Measurements from ENCODE around the gene MEAF6. TPM values are rescaled to one million over a fixed set of nuclear protein-coding genes. Genes with fewer than 3 reads are reported as not detected.
"Not testable (repeated sequence)": the region's sequence is repeated elsewhere in the genome, so short reads cannot be mapped to it uniquely, and the experiment has no call there.

Gene MEAF6
- total and polyA plus RNA-seq, 4 experiments from 2014 or later, result 97.9 to 221 (median 115) TPM

DNA sequence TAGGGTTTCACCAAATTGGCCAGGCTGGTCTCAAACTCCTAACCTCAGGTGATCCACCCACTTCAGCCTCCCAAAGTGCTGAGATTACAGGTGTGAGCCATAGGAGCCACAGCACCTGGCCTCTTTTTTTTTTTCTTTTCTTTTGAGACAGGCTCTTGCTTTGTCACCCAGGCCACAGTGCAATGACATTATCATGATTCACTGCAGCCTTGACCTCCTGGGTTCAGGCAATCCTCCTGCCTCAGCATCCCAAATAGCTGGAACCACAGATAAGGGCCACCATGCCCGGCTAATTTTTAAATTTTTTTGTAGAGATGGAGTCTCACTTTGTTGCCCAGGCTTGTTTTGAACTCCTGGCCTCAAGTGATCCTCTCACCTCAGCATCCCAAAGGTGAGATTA, 15.3 kb upstream of the MEAF6 start:
- CTCF ChIA-PET (ENCODE audit: partially characterized antibody); DNase-seq; H3K36me3 Mint-ChIP-seq: not testable (repeated sequence)

DNA sequence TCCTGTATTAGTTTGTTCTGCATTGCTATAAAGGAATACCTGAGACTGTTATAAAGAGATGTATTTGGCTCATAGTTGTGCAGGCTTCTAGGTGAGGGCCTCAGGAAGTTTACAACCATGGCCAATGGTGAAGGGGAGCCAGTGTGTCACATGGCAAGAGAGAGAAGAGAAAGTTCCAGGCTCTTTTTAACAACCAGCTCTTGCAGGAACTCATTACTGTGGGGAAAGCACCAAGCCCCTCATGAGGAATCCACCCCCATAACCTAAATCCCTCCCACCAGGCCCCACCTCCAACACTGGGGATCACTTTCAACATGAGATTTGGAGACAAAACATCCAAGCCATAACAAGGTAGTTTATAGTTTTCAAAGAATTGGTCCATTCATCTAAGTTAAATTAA, 5.0 kb upstream of the MEAF6 start:
- Mint-ChIP-seq H3K36me3 (peaks cover 0 to 9% of the 10 kb centered on the region in 2 donors), H3K4me3 (peak overlapping the region; percentile 77 to 94 (median 90)), H3K4me1 (peaks cover 12 to 25% (median 19%) of the 10 kb centered on the region in 4 donors), H3K27ac (peak overlapping the region in 5 of 7 donors; percentile 9 to 94 (median 74)), H3K27me3 (no peaks in the 10 kb centered on the region), H3K9me3 (peaks cover 0 to 1% (median 0%) of the 10 kb centered on the region in 8 donors)
- Histone ChIP-seq H3K36me3 (ENCODE audit: insufficient read depth, low read length) (no peaks in the 10 kb centered on the region), H3K4me1 (ENCODE audit: insufficient read depth, low read length) (peaks cover 8% of the 10 kb centered on the region), H3K4me3 (ENCODE audit: low read length in 2 of 2) (peak overlapping the region in 1 of 2 donors; percentile 38), H3K9me3 (ENCODE audit: control insufficient read depth in 1 of 2, low read length in 2 of 2) (no peaks in the 10 kb centered on the region), H3K27ac (ENCODE audit: low read depth, low read length) (no peak overlapping the region), H3K27me3 (ENCODE audit: insufficient read depth, low read length) (no peaks in the 10 kb centered on the region)
- ChIA-PET POLR2A (ENCODE audit: partially characterized antibody) (interaction anchor here (1.2 kb wide), 1 partner anchor 34 kb away, joined by 3 read pairs; the partner anchor contains the start of gene SNIP1), CTCF (ENCODE audit: partially characterized antibody) (no interaction called here)
- DNase-seq, result no peak
- intact Hi-C loops (cut with micrococcal nuclease), result no loop called here

More for the DNA sequence above, 15.3 kb upstream of the MEAF6 start:
- H3K4me1 Mint-ChIP-seq; H3K9me3 Mint-ChIP-seq; POLR2A ChIA-PET (ENCODE audit: partially characterized antibody); H3K9me3 ChIP-seq (ENCODE audit: control insufficient read depth in 1 of 2, low read length in 2 of 2); H3K27ac Mint-ChIP-seq; H3K4me3 ChIP-seq (ENCODE audit: low read length in 2 of 2); H3K4me1 ChIP-seq (ENCODE audit: insufficient read depth, low read length); H3K27me3 Mint-ChIP-seq; H3K4me3 Mint-ChIP-seq; H3K36me3 ChIP-seq (ENCODE audit: insufficient read depth, low read length); H3K27ac ChIP-seq (ENCODE audit: low read depth, low read length); H3K27me3 ChIP-seq (ENCODE audit: insufficient read depth, low read length); intact Hi-C loops (cut with micrococcal nuclease): not testable (repeated sequence)

DNA sequence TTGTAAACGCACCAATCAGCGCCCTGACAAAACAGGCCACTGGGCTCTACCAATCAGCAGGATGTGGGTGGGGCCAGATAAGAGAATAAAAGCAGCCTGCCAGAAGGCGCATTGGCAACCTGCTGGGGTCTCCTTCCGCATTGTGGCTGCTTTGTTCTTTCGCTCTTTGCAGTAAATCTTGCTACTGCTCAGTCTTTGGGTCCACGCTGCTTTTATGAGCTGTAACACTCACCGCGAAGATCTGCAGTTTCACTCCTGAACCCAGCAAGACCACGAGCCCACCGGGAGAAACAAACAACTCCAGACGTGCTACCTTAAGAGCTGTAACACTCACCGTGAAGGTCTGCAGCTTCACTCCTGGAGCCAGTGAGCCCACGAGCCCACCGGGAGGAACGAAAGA, 4.4 kb upstream of the MEAF6 start:
- intact Hi-C loops (cut with micrococcal nuclease); H3K4me1 ChIP-seq (ENCODE audit: insufficient read depth, low read length); H3K27me3 Mint-ChIP-seq; H3K27me3 ChIP-seq (ENCODE audit: insufficient read depth, low read length); H3K27ac ChIP-seq (ENCODE audit: low read depth, low read length); H3K9me3 Mint-ChIP-seq; H3K36me3 ChIP-seq (ENCODE audit: insufficient read depth, low read length); H3K9me3 ChIP-seq (ENCODE audit: control insufficient read depth in 1 of 2, low read length in 2 of 2): not testable (repeated sequence)
- ChIA-PET POLR2A (ENCODE audit: partially characterized antibody) (interaction anchor here (1.2 kb wide), 1 partner anchor 35 kb away, joined by 3 read pairs; the partner anchor contains the start of gene SNIP1), CTCF (ENCODE audit: partially characterized antibody) (interaction anchor here (1.6 kb wide), 1 partner anchor 31 kb away, joined by 3 read pairs; no protein-coding TSS in a partner anchor)
- H3K4me3 ChIP-seq (ENCODE audit: low read length in 2 of 2), result peak overlapping the region in 1 of 2 donors; percentile 38
- Mint-ChIP-seq H3K4me1 (peaks cover 12 to 28% (median 20%) of the 10 kb centered on the region in 4 donors), H3K4me3 (peak overlapping the region; percentile 77 to 94 (median 90)), H3K36me3 (peaks cover 0 to 11% of the 10 kb centered on the region in 2 donors), H3K27ac (peak overlapping the region; percentile 62 to 94 (median 80))
- peak; percentile 24 to 67 (median 50) for DNase-seq

DNA sequence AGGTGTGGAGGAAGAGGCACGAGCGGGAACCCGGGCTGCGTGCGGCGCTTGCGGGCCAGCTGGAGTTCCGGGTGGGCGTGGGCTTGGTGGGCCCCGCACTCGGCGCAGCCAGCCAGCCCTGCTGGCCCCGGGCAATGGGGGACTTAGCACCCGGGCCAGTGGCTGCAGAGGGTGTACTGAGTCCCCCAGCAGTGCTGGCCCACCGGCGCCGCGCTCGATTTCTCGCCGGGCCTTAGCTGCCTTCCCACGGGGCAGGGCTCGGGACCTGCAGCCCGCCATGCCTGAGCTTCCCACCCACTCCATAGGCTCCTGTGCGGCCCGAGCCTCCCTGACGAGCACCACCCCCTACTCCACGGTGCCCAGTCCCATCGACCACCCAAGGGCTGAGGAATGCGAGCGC, 3.7 kb upstream of the MEAF6 start:
- H3K4me1 Mint-ChIP-seq, result peaks cover 17 to 35% (median 26%) of the 10 kb centered on the region in 4 donors
- H3K36me3 ChIP-seq (ENCODE audit: insufficient read depth, low read length); H3K27me3 ChIP-seq (ENCODE audit: insufficient read depth, low read length); H3K27ac Mint-ChIP-seq; H3K27me3 Mint-ChIP-seq; H3K4me3 ChIP-seq (ENCODE audit: low read length in 2 of 2); DNase-seq; intact Hi-C loops (cut with micrococcal nuclease); H3K4me3 Mint-ChIP-seq; H3K9me3 Mint-ChIP-seq; H3K9me3 ChIP-seq (ENCODE audit: control insufficient read depth in 1 of 2, low read length in 2 of 2); H3K27ac ChIP-seq (ENCODE audit: low read depth, low read length): not testable (repeated sequence)
- CTCF ChIA-PET (ENCODE audit: partially characterized antibody), result interaction anchor here (1.6 kb wide), 1 partner anchor 30 kb away, joined by 3 read pairs; no protein-coding TSS in a partner anchor
- POLR2A ChIA-PET (ENCODE audit: partially characterized antibody), result interaction anchor here (1.2 kb wide), 1 partner anchor 36 kb away, joined by 3 read pairs; the partner anchor contains the start of gene SNIP1
- peaks cover 15% of the 10 kb centered on the region for H3K4me1 ChIP-seq (ENCODE audit: insufficient read depth, low read length)
- H3K36me3 Mint-ChIP-seq, result peaks cover 0 to 18% of the 10 kb centered on the region in 2 donors

DNA sequence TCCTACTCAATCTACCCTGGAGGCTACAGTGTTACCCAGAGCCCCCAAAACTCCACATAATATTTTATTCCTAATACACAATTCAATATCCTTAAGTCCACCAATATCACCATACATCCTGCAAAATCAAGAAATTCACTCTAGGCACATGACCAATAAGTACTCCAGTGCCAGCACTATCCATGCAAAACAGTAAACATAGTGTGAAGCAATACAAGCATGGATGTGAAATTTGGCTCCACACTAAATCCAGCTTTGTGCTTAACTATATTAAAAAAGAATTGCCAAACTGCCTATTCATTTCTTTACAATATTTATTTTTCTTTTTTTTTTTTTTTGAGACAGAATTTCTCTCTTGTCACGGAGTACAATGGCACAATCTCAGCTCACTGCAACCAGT, 3.0 kb upstream of the MEAF6 start:
- H3K27ac ChIP-seq (ENCODE audit: low read depth, low read length), result no peak overlapping the region
- ChIA-PET POLR2A (ENCODE audit: partially characterized antibody) (no interaction called here), CTCF (ENCODE audit: partially characterized antibody) (interaction anchor here (0.6 to 1.6 kb wide), 2 partner anchors 30 to 66 kb away, joined by 3 read pairs; no protein-coding TSS in a partner anchor)
- no peaks in the 10 kb centered on the region for H3K9me3 ChIP-seq (ENCODE audit: control insufficient read depth in 1 of 2, low read length in 2 of 2)
- H3K4me3 Mint-ChIP-seq, result peak overlapping the region in 2 of 8 donors; percentile 63 to 70
- peaks cover 22% of the 10 kb centered on the region for H3K4me1 ChIP-seq (ENCODE audit: insufficient read depth, low read length)
- H3K4me1 Mint-ChIP-seq, result peaks cover 20 to 39% (median 31%) of the 10 kb centered on the region in 4 donors
- no peaks in the 10 kb centered on the region for H3K36me3 ChIP-seq (ENCODE audit: insufficient read depth, low read length)
- intact Hi-C loops (cut with micrococcal nuclease), result no loop called here
- no peak overlapping the region for H3K4me3 ChIP-seq (ENCODE audit: low read length in 2 of 2)
- H3K36me3 Mint-ChIP-seq, result peaks cover 0 to 20% of the 10 kb centered on the region in 2 donors
- H3K27me3 Mint-ChIP-seq, result no peaks in the 10 kb centered on the region
- H3K9me3 Mint-ChIP-seq, result peaks cover 0 to 1% (median 0%) of the 10 kb centered on the region in 8 donors
- no peaks in the 10 kb centered on the region for H3K27me3 ChIP-seq (ENCODE audit: insufficient read depth, low read length)
- peak overlapping the region in 1 of 7 donors; percentile 1 for H3K27ac Mint-ChIP-seq
- DNase-seq, result no peak

DNA sequence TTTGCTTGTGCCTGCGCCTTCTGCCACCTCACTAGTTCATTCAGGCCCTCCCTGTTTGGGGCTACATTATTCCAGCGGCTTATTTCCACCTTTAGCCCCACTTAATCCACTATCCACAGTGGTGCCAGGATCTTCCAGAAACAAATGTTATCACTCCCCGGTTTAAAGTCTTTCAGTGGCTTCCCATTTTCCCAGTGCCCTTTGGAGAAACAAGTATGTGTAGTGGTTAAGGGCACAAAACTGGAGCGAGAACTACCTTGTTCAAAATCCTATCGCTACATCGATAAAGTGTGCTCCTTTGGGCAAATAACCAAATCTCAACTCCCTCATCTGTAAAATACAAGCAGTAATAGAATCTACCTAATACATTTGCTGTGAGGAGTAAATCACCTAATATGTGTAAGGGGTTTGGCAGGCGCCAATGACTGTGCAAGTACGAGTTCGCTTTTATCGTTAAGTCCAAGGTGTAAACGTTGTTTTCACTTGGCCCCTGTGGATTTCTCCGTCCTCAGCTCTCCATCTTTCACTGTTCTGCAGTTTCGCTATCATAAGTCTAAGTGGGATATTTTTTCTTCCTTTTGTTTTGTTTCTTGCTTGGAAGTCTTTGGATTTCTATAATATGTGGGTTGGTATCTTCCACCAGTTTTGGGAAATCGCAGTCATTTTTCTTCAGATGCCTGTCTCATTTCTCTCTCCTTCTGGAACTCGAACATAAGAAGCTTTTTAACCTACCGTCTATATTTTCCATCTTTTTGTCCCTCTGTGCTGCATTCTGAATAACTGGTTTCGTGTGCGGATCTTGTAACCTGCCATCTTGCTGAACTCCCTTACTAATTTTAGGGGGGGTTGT, 844 bp upstream of the MEAF6 start:
- DNase-seq, result no peak
- peak overlapping the region; percentile 91 to 98 (median 94) for H3K4me3 Mint-ChIP-seq
- ChIA-PET CTCF (ENCODE audit: partially characterized antibody) (interaction anchor here (0.6 to 3.6 kb wide), 20 partner anchors 9 to 345 kb away, joined by 3 to 20 read pairs (median 8); partner anchors contain the start of genes CDCA8, MTF1 and SNIP1), POLR2A (ENCODE audit: partially characterized antibody) (interaction anchor here (0.6 to 5.0 kb wide), 24 partner anchors 10 to 1051 kb away, joined by 3 to 131 read pairs (median 5); partner anchors contain the start of genes C1orf122, CDCA8, GNL2 and MRPS15)
- peaks cover 0 to 1% (median 0%) of the 10 kb centered on the region in 8 donors for H3K9me3 Mint-ChIP-seq
- Histone ChIP-seq H3K4me3 (ENCODE audit: low read length in 2 of 2) (peak overlapping the region; percentile 74), H3K36me3 (ENCODE audit: insufficient read depth, low read length) (no peaks in the 10 kb centered on the region), H3K27ac (ENCODE audit: low read depth, low read length) (peak overlapping the region; percentile 82), H3K4me1 (ENCODE audit: insufficient read depth, low read length) (peaks cover 34% of the 10 kb centered on the region), H3K9me3 (ENCODE audit: control insufficient read depth in 1 of 2, low read length in 2 of 2) (no peaks in the 10 kb centered on the region), H3K27me3 (ENCODE audit: insufficient read depth, low read length) (no peaks in the 10 kb centered on the region)
- peaks cover 30 to 52% (median 42%) of the 10 kb centered on the region in 4 donors for H3K4me1 Mint-ChIP-seq
- intact Hi-C loops (cut with micrococcal nuclease), result loop anchor here (2.0 kb wide), 1 partner anchor 61 kb away; no protein-coding TSS in a partner anchor
- H3K27me3 Mint-ChIP-seq, result no peaks in the 10 kb centered on the region
- peak overlapping the region; percentile 94 to 99 (median 99) for H3K27ac Mint-ChIP-seq
- peaks cover 12 to 30% of the 10 kb centered on the region in 2 donors for H3K36me3 Mint-ChIP-seq
